Testis (tissue), 2 donors: ENCODE results near the gene NTF4.
"Not testable (repeated sequence)": the region's sequence is repeated elsewhere in the genome, so short reads cannot be mapped to it uniquely, and the experiment has no call there.

Source experiments
- POLR2A ChIP-seq: fragments of 450-650 bp; IDR thresholded peaks from one replicate; pipeline ENCODE4 v1.6.1; 2017; ENCODE audit warnings: antibody characterized with exemption, mild to moderate bottlenecking, moderate library complexity
- TF ChIP-seq, protein P1 (sequence below), 3 experiments: fragments of 450-650 bp in 2 of 3; fragments of 200-600 bp in 1 of 3; sonication (generic) in 1 of 3; IDR thresholded peaks; one replicate each; pipeline ENCODE4 v1.5.1; 2016 to 2019; ENCODE audit warnings: antibody characterized with exemption in 3 of 3, mild to moderate bottlenecking in 2 of 3, moderate library complexity in 1 of 3

DNA sequence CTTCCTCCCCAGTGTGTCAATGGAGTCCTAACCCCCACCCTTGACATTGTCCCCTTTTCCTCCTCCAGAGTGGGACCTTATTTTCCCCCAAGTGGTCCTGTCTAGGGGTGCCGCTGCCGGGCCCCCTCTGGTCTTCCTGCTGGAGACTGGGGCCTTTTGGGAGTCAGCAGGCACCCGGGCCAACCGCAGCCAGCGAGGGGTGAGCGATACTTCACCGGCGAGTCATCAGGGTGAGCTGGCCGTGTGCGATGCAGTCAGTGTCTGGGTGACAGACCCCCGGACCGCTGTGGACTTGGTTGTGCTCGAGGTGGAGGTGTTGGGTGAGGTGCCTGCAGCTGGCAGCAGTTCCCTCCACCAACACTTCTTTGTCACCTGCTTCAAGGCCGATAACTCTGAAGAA is 34.9 kb downstream of the NTF4 start:
- not testable (repeated sequence) for TF ChIP-seq POLR2A
- TF ChIP-seq, protein P1, sequence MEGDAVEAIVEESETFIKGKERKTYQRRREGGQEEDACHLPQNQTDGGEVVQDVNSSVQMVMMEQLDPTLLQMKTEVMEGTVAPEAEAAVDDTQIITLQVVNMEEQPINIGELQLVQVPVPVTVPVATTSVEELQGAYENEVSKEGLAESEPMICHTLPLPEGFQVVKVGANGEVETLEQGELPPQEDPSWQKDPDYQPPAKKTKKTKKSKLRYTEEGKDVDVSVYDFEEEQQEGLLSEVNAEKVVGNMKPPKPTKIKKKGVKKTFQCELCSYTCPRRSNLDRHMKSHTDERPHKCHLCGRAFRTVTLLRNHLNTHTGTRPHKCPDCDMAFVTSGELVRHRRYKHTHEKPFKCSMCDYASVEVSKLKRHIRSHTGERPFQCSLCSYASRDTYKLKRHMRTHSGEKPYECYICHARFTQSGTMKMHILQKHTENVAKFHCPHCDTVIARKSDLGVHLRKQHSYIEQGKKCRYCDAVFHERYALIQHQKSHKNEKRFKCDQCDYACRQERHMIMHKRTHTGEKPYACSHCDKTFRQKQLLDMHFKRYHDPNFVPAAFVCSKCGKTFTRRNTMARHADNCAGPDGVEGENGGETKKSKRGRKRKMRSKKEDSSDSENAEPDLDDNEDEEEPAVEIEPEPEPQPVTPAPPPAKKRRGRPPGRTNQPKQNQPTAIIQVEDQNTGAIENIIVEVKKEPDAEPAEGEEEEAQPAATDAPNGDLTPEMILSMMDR (IDR thresholded peaks at IDR 0.05), result not testable (repeated sequence)
